Activated naive CD4-positive, alpha-beta T cell treated with anti-CD3 and anti-CD28 coated beads for 36 hours (primary cell): ENCODE results near the gene H2AZ2. TPM values are rescaled to one million over a fixed set of nuclear protein-coding genes. Genes with fewer than 3 reads are reported as not detected.

Experiments used
- total RNA-seq, 2 experiments: library from RNA; stranded (reverse); gene quantifications; one replicate each; pipeline ENCODE4 v1.2.3, GENCODE V29; 2021

H2AZ2 gene
- total RNA-seq, 2 experiments from 2014 or later, result 344 to 361 TPM

Other genes with a start within 250 kb of the H2AZ2 start
- gene OGDH, start 241.5 kb downstream of the H2AZ2 start, total RNA-seq, result 10 to 100 TPM; 73.9 to 78.4 TPM
- gene ZMIZ2, start 99.2 kb downstream of the H2AZ2 start, total RNA-seq, result 10 to 100 TPM; 83.1 to 86.5 TPM
- 1,000 to 10,000 TPM; 3,406 to 3,423 TPM for gene PPIA, start 51.4 kb downstream of the H2AZ2 start, total RNA-seq
- 10 to 100 TPM; 12.9 to 13.1 TPM for gene PURB, start 37.4 kb upstream of the H2AZ2 start, total RNA-seq
- gene MYO1G, start 130.9 kb upstream of the H2AZ2 start, total RNA-seq, result 100 to 1,000 TPM; 391 to 406 TPM
- gene CCM2, start 152.1 kb upstream of the H2AZ2 start, total RNA-seq, result 10 to 100 TPM; 87.9 to 88.3 TPM
- gene NACAD, start 240.9 kb upstream of the H2AZ2 start, total RNA-seq, result under 1 TPM; 0.05 TPM